Lung (tissue), 12 donors: ENCODE results near the gene SPATS2. TPM values are rescaled to one million over a fixed set of nuclear protein-coding genes. Genes with fewer than 3 reads are reported as not detected.

Source experiments
- ATAC-seq: fragments of 200-7000 bp; cut with Tn5 transposase; one replicate; pipeline ENCODE4 v1.9.1; 2020; ENCODE audit warnings: moderate number of reproducible peaks; ENCODE audit not compliant: insufficient read depth, low FRiP score
- DNase-seq, 3 donors: peaks; one replicate each; pipeline ENCODE4 v3.0.0-alpha.2; 2013 to 2017
- H3K27ac ChIP-seq, 2 donors: one replicate each; pipeline ENCODE4 v1.5.1; 2013; ENCODE audit warnings: mild to moderate bottlenecking in 2 of 2, moderate library complexity in 2 of 2, control low read depth in 1 of 2, inconsistent platforms in 1 of 2, low read depth in 1 of 2, low read length in 1 of 2
- H3K27me3 ChIP-seq, 3 donors: one replicate each; pipeline ENCODE4 v1.5.1; 2013; ENCODE audit warnings: low read length in 2 of 3; ENCODE audit not compliant: control insufficient read depth in 3 of 3, insufficient read depth in 3 of 3
- H3K36me3 ChIP-seq, 4 donors: one replicate each; pipeline ENCODE4 v1.5.1; 2013; ENCODE audit warnings: low read length in 4 of 4, mild to moderate bottlenecking in 1 of 4, moderate library complexity in 1 of 4; ENCODE audit not compliant: control insufficient read depth in 4 of 4, insufficient read depth in 4 of 4
- H3K4me1 ChIP-seq, 5 donors: one replicate each; pipeline ENCODE4 v1.5.1; 2013; ENCODE audit warnings: low read length in 5 of 5, mild to moderate bottlenecking in 2 of 5, moderate library complexity in 1 of 5; ENCODE audit not compliant: control insufficient read depth in 5 of 5, insufficient read depth in 5 of 5
- H3K4me3 ChIP-seq: one replicate; pipeline ENCODE4 v1.5.1; 2013; ENCODE audit warnings: mild to moderate bottlenecking, control low read depth, moderate library complexity
- H3K9ac ChIP-seq, 2 donors: one replicate each; pipeline ENCODE4 v1.5.1; 2013; ENCODE audit warnings: low read length in 2 of 2, control low read depth in 1 of 2; ENCODE audit not compliant: insufficient read depth in 1 of 2
- H3K9me3 ChIP-seq, 4 donors: one replicate each; pipeline ENCODE4 v1.5.1; 2013; ENCODE audit warnings: low read length in 3 of 4, mild to moderate bottlenecking in 1 of 4, moderate library complexity in 1 of 4; ENCODE audit not compliant: control insufficient read depth in 4 of 4, insufficient read depth in 3 of 4
- WGBS, 2 donors: extraction: QIAGEN DNeasy Blood & Tissue Kit; methylation state at CpG; one replicate each; pipeline ENCODE4 v1.1.7; 2013; 5-methylcytosine and 5-hydroxymethylcytosine counted together
- polyA plus RNA-seq, 2 donors: library from polyadenylated mRNA; stranded (reverse); fragments of 200-250 nt; gene quantifications; one replicate each; pipeline ENCODE4 v1.2.1, GENCODE V29; 2013
- total RNA-seq, 2 donors: library from RNA; depleted of rRNA in 1 of 2; stranded (reverse); fragments of >200 nt in 1 of 2; gene quantifications; one replicate each; pipeline ENCODE4 v1.2.1, GENCODE V29; 2014 to 2021
- TF ChIP-seq, protein P1 (sequence below): IDR thresholded peaks from 2 replicates; pipeline ENCODE4 v1.5.1; 2012; ENCODE audit warnings: mild to moderate bottlenecking; ENCODE audit errors: control extremely low read depth, extremely low read depth
- donor health status: control.
- donor health status: control.
- donor health status: Bipolar disorder and iron deficiency.
- donor health status: healthy.
- donor health status: DM: yes; HTN: yes; CAD: no.

The SPATS2 gene
- total and polyA plus RNA-seq, 4 donors = 6.6 to 48.8 (median 10.0) TPM

DNA sequence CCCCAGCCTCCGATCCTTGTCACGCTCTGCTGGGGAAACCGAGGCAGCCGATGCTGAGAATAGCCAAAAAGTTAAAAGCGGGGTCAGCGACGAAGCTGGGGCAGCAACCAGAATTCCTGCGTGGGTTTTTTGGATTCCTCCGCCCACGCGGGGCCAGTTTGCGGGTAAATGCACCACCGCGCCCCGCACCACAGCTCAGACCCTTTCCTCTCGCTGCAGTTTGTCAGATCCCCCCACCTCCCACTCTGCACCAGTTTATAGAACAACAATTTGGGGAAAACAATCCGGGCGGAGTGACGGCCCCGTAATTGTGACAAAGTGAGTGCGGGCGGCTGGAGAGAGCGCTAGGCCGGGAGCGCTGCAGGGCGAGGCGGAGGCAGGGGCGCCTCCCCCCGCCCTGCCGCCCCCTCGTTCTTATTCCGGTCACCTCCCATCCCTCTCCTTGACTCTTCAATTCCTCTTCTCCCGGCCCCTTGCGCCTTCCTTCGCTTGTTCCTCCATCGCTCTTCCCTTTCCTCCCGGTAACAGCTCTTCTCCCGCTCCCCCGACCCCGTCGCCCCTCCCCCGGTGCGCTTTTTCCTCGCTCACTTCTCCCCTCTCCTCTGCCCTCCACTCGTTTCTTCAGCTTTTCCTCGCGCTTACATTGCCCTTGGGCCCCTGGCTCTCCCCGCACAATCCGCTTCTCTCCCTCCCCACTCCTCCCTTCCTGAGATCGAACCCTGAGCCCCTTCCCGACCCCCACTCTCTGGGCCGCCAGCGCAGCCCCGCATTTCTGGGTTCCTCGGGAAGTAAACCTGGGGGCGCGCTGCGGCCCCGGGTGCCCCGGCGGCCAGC lies 21.2 kb upstream of the SPATS2 start:
- Histone ChIP-seq H3K9ac (no peak overlapping the region), H3K27ac (no peak overlapping the region), H3K9me3 (no peaks in the 10 kb centered on the region), H3K27me3 (peaks cover 3 to 56% (median 44%) of the 10 kb centered on the region in 3 donors), H3K4me3 (no peak overlapping the region), H3K4me1 (peaks cover 4 to 58% (median 16%) of the 10 kb centered on the region in 5 donors), H3K36me3 (no peaks in the 10 kb centered on the region)
- WGBS, 2 donors = 2 to 3% methylated on average over 51 to 61 of the region's 61 CpGs
- ATAC-seq (no peak), DNase-seq (peak in 1 of 3 donors; percentile 22)
- TF ChIP-seq, protein P1, sequence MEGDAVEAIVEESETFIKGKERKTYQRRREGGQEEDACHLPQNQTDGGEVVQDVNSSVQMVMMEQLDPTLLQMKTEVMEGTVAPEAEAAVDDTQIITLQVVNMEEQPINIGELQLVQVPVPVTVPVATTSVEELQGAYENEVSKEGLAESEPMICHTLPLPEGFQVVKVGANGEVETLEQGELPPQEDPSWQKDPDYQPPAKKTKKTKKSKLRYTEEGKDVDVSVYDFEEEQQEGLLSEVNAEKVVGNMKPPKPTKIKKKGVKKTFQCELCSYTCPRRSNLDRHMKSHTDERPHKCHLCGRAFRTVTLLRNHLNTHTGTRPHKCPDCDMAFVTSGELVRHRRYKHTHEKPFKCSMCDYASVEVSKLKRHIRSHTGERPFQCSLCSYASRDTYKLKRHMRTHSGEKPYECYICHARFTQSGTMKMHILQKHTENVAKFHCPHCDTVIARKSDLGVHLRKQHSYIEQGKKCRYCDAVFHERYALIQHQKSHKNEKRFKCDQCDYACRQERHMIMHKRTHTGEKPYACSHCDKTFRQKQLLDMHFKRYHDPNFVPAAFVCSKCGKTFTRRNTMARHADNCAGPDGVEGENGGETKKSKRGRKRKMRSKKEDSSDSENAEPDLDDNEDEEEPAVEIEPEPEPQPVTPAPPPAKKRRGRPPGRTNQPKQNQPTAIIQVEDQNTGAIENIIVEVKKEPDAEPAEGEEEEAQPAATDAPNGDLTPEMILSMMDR = no peak

DNA sequence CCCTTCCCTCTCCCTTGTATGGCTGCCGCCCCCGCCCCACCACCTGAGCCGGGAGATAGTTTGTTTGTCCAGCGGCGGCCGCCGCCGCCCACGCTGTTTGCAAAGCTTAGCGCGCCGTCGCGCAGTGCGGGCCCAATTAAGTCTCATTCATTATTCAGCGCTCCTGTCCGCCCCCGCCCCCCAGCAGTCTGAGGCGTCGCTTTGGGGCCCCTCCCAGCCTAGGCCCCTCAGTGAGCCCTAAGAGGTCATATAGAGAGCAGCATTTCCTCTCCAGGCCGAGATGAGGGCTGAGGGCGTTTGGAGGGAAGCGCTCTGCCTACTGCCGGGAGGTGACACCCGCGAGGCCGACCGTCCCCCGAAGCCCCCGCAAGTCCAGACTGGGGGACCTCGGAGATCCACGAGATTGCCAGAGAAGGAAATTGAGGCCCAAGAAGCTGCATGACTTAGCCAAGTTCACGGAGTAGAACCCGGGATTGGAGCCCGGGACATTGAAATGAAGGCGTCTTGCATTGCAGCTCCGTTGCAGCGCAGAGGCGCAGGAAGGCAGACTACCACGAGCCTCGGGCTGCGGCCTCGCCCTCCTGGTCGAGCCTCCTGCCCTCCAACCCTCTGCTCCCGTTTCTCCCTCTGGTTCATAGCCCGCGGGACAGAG lies 20.5 kb upstream of the SPATS2 start, which contains the start of gene DNAJC22:
Gene DNAJC22, plus strand, starts transcription at position 230 of the 652 bp plus-strand sequence. CDS start 1,985 bp downstream, outside the sequence.
- DNase-seq (peak in 1 of 3 donors; percentile 27), ATAC-seq (no peak)
- Histone ChIP-seq H3K36me3 (no peaks in the 10 kb centered on the region), H3K9me3 (no peaks in the 10 kb centered on the region), H3K27ac (no peak within 1 kb of the TSS), H3K4me1 (peaks cover 4 to 58% (median 16%) of the 10 kb centered on the region in 5 donors), H3K4me3 (no peak within 1 kb of the TSS), H3K9ac (no peak within 1 kb of the TSS), H3K27me3 (peaks cover 3 to 51% (median 39%) of the 10 kb centered on the region in 3 donors)
- TF ChIP-seq, protein P1 = no peak
- 1 to 3% methylated on average over 42 to 47 of the region's 47 CpGs for WGBS, 2 donors

DNA sequence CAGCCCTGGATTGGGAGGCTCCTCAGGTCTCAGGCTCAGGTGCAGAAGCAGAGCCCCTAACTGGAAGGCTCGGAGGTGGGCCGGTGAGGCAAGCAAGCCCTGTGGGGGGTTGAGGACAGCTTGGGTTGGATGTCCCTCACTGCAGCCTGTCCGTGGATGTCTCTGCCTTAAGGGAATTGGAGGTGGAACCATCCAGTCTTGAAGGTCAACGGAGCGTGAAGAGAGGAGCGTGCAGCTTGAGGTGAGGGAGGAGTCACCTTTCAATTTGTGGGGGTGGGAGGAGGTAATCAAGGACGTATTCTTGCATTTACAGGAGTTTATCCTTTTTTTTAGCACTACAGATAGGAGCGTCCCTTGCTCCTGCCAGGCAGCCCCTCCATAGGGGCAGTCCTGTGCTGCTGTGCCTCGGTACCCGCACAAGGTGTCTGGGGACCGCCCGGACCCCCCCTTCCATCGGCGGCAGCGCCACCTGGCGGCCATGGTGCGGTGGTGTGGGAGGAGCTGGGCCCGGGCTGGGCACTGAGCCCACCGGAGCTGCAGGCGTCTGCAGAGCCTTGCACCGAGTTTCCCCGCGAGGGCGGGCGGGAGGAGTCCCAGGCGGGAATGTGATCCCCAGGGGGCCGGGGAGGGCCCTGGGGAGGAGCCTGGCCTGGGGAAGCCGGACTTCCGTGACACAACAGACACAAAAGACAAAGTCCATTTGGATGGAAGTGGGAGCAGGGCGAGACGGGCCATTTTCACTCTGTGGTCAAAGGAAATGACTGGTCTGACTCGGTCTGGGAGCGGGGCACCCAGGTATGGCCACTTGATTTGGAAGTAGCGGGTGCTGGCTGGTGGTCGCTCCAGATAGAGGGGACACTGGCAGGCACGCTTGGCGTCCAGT lies 19.7 kb upstream of the SPATS2 start:
- ATAC-seq = peak; percentile 75
- TF ChIP-seq, protein P1 = peak; percentile 67
- H3K36me3 ChIP-seq = no peaks in the 10 kb centered on the region
- H3K27ac ChIP-seq = no peak overlapping the region
- H3K27me3 ChIP-seq = peaks cover 3 to 44% (median 39%) of the 10 kb centered on the region in 3 donors
- peaks cover 4 to 51% (median 16%) of the 10 kb centered on the region in 5 donors for H3K4me1 ChIP-seq
- H3K9me3 ChIP-seq = no peaks in the 10 kb centered on the region
- no peak overlapping the region for H3K4me3 ChIP-seq
- H3K9ac ChIP-seq = peak overlapping the region in 1 of 2 donors; percentile 1
- 10% methylated on average over 37 of the region's 37 CpGs for WGBS, 2 donors
- peak; percentile 92 to 94 (median 92) for DNase-seq
